HG03571 (cell line): ENCODE results near the gene FREM1.

ENCODE experiments used
- ATAC-seq: cut with Tn5 transposase; IDR thresholded peaks from one replicate; pipeline ENCODE4 v1.9.1; 2021; ENCODE audit not compliant: unreplicated experiment

FREM1 gene

GRCh38 chr9:14769230-14769571, 141.0 kb downstream of the FREM1 start:
- ATAC-seq: no peak

- no peak for ATAC-seq
Measured at GRCh38 chr9:14768405-14769229, 141.6 kb downstream of the FREM1 start.

DNA sequence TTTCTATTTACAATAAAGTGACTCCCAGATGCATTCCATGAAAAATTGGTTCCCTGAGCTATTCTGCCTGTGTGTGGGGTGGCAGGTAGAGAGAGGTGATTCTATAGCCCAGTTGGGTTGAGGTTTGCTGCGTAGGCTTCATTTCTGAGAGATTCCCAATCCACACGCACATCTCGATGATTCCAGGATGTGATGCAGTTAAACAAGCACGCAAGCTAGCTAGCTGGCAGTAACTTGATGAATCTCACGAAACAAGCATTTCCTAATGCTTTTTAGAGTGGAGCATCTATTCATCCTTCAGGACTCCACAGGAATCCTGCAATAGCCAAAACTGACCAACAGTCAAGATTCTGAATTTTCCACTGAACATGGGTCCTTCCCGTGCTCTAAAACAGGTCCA, 143.9 kb downstream of the FREM1 start:
- ATAC-seq: no peak

- no peak for ATAC-seq
Measured at GRCh38 chr9:14761584-14761983, 148.6 kb downstream of the FREM1 start.

DNA sequence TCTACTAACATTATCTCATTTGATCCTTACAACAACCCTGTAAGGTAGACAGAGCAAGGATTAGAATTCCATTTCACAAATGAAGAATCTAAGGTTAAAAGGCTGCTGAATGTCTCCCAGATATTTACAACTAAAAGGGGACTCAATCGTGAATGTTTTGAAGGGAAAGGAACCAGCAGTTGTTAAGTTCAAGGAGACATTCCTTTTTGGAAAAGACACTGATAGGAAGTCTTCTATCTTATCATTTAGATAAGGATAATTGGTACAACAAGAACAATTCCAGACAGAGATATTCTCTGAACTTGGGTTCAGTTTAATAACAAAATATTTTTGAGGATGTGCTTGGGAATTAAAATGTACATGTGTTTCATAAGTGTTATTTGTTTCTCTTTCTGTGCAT, 150.2 kb downstream of the FREM1 start:
- ATAC-seq: no peak

DNA sequence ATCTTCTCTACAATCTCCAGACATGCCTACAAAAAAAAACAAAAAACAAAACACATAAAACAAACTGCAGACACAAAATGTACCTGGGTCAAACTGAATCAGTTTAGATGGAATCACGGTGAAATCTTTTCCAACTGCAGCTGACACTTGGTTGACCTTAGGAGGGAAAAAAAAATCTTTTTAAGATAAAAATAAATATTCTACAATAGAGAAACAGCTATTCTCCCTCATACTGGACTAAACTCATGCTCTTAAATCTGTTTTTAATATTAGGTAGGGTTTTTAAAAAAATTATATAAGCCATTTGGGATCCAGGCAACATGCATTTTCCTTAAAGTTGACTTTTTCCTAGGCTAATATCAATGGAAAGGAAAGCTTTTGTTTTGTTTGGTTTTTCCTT, 153.9 kb downstream of the FREM1 start:
- no peak for ATAC-seq

DNA sequence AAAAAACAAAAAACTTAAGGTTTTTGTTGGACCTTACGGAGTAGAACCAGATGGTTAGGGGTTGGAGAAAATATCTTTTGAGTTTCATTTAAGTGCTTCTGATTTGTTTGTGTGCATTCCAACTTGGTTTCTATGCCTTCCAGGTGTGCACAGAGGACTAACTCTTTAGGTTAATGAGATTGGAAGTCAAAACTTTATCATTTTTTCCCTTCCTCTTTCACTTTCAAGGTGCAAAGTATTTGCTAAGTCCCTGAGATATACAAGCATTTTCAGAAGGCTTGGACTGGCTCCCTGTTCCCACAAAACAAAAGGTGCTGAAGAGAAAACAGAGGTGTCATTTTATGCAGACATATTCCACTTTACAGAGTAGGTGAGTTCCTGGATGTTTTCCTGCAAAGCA, 157.4 kb downstream of the FREM1 start:
- ATAC-seq: no peak

DNA sequence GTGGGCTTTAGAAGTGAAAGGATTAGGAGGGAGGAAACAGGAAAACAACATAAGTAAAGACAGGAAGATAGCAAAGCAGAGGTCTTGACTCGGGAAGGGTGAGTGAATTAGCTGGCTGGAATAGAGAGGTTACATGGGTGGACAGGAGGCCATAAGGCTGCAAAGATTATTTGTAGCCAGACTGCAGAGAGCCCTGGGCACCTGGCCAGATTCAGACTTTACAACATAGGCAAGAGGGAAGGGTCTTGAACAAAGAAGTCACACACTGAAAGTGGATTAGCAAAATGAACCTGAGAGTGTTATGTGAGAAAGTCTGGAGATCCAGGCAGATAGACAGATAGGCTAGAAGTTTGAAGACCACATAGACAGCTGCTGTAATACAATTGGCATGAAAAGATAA, 158.0 kb downstream of the FREM1 start:
- no peak for ATAC-seq

DNA sequence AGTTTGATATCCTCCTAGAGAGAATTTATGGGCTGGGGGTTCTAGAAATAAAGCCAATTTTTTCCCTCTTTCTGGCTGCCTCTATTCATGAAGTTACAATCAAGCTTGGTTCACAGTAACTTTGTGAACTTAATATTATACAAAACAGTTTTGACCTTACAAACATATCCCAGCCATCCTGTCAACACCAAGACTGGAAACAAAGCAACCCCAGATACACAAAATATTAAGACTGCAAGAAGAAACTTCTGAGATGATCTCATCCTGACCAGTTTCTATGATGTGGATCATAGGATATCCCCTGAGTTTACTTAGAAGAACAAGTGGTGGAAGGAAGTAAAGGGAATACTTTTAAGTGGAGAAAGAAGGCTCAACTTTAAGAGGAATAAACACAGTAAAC, 159.4 kb downstream of the FREM1 start:
- ATAC-seq: no peak

GRCh38 chr9:14749741-14750211, 160.5 kb downstream of the FREM1 start:
- no peak for ATAC-seq

- no peak for ATAC-seq
Measured at GRCh38 chr9:14748373-14748772, 161.9 kb downstream of the FREM1 start.

- no peak for ATAC-seq
Measured at GRCh38 chr9:14747111-14747510, 163.1 kb downstream of the FREM1 start.

GRCh38 chr9:14746626-14747025, 163.6 kb downstream of the FREM1 start:
- ATAC-seq: no peak

DNA sequence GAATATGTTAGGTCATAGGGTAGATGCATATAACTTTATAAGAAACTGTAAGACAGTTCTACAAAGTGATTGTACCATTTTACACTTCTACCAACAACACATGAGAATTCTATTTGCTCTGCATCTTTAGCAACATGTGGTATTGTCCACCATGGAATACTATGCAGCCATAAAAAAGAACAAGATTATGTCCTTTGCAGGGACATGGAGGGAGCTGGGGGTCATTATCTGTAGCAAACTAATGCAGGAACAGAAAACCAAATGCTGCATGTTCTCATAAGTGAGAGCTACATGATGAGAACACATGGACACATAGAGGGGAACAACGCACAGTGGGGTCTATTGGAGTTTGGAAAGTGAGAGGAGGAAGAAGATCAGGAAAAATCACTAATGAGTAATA, 165.5 kb downstream of the FREM1 start:
- no peak for ATAC-seq

DNA sequence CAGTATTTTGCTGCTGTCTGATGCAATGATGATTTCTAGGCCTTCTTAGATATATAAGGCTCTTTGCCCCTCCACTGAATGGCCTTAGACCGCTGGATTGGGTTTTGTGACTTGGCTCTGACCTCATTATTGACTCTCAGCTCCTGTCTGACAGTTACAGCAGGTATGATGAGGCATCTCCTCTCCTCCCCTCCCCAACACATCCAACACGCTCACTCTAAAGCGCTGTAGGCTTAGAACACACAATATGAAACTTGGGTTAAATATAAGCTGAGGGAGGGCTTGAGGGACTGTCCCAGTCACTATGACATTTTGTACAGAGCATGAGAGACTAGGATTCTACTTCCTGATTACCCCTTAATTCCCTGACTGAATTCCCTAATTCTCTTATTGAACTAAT, 168.9 kb downstream of the FREM1 start:
- no peak for ATAC-seq

- ATAC-seq: no peak
Measured at GRCh38 chr9:14733133-14733532, 177.1 kb downstream of the FREM1 start.

- no peak for ATAC-seq
Measured at GRCh38 chr9:14731294-14731981, 178.8 kb downstream of the FREM1 start.

DNA sequence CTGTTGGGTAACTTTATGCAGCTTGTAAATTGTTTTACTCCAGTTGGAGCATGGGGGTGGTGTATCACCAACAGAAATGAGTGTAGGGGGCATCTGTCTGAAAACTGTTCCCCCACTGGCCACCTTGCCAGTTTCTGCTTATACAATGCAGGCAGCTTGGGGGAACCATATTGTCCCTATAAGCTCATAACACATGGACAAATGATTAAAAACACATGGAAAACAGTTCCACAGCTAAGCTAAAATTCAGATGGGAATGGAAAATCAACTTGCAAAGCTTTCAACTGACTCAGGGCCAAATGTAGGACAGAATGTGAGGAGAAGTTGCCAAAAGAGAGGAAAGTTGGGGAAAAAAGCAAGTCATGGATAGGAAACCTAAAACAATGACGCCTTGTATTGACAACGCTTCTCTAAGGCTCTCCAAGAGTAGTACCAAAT, 179.7 kb downstream of the FREM1 start:
- no peak for ATAC-seq

GRCh38 chr9:14723301-14723700, 186.9 kb downstream of the FREM1 start:
- no peak for ATAC-seq

DNA sequence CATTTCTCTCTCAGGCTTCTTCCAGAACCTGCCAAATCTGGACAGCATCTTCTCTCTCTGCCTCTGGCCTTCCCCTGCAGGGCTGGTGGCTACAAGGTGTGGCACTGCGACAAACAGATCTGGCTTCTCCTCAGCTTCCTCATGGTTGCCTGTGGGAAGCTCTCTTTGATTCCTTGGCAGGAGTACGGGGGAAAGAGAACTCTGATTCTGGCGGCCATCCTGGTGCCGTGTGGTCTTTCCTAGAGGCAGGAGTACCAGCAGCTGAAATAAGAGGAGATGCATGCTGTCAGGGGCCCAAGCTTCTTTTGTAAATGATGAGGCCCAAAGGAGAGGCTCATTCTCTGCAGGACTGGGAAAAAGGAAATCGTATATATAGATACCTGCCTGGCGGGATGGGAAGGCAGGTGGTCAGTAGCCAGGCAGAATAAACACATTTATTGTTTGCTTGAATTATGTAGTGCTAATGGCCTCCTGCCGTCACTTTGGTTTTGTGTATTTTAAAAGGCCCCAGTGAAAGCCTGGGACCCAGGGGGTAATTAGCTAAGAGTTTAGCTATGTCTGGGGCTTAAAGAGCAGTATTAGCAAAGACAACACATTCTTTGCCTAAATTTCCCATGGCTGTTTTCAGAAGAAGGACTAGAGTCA, 187.7 kb downstream of the FREM1 start, which contains the start of gene CER1:
CER1 (minus strand) TSS at position 343 of the 645 bp plus-strand sequence; CDS start at position 282, 61 bp downstream.
- ATAC-seq: no peak

DNA sequence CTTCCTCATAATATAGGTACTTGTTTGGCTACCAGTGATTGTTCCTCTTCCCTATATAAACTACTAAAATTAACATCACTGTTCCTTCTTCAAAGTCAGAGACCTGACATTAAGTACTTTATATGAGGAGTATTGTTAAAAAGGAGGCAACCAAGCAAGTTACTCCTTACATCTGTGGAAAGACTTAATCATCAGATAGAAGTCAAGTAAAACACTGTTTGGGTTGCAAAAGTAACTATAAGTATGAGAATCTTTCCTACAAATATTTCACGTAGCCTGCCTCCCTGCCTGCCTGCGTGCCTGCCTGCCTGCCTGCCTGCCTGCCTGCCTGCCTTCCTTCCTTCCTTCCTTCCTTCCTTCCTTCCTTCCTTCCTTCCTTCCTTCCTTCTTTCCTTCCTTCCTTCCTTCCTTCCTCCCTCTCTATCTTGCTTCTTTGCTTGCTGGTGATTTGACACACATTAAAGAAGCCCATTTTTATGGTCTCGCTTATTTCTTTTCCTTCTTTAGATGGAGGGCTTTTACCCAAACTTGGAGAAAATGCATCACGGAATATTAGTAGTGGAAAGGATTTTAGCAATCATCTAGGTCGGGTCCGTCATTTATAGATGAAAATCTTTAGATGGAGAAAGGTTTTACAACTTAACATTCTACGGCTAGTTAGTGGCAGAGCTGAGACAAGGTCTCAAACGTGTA, 190.9 kb downstream of the FREM1 start:
- ATAC-seq: no peak
